Measurements from ENCODE around the gene PDRG1.

Gene PDRG1

GRCh38 chr20:31906001-31906400 lies 45.8 kb downstream of the PDRG1 start:
- no peak for TF ChIP-seq CTCF (IDR thresholded peaks at IDR 0.05; ENCODE audit: insufficient read depth, missing control alignments)
- DNase-seq (ENCODE audit: insufficient read length, low spot score) (no peak), FAIRE-seq (no peak)

- no peak for TF ChIP-seq CTCF (IDR thresholded peaks at IDR 0.05; ENCODE audit: insufficient read depth, missing control alignments)
- DNase-seq (ENCODE audit: insufficient read length, low spot score) (no peak), FAIRE-seq (no peak)
These were observed 48.0 kb downstream of the PDRG1 start for GRCh38 chr20:31903627-31904386.

- FAIRE-seq = no peak
- TF ChIP-seq CTCF (IDR thresholded peaks at IDR 0.05; ENCODE audit: insufficient read depth, missing control alignments) = no peak
These were observed 50.2 kb downstream of the PDRG1 start for GRCh38 chr20:31901615-31902014.

GRCh38 chr20:31897541-31897940 lies 54.3 kb downstream of the PDRG1 start:
- FAIRE-seq (no peak), DNase-seq (ENCODE audit: insufficient read length, low spot score) (no peak)

More at GRCh38 chr20:31901615-31902014, 50.2 kb downstream of the PDRG1 start:
- DNase-seq (ENCODE audit: insufficient read length, low spot score) = no peak

GRCh38 chr20:31896049-31896448 lies 55.8 kb downstream of the PDRG1 start:
- FAIRE-seq (no peak), DNase-seq (ENCODE audit: insufficient read length, low spot score) (no peak)
- no peak for TF ChIP-seq CTCF (IDR thresholded peaks at IDR 0.05; ENCODE audit: insufficient read depth, missing control alignments)

More at GRCh38 chr20:31897541-31897940, 54.3 kb downstream of the PDRG1 start:
- no peak for TF ChIP-seq CTCF (IDR thresholded peaks at IDR 0.05; ENCODE audit: insufficient read depth, missing control alignments)

GRCh38 chr20:31894980-31895675 lies 56.7 kb downstream of the PDRG1 start:
- TF ChIP-seq CTCF (IDR thresholded peaks at IDR 0.05; ENCODE audit: insufficient read depth, missing control alignments) = no peak
- no peak for FAIRE-seq
- DNase-seq (ENCODE audit: insufficient read length, low spot score) = no peak

Data from D721Med (cell line).